Chondrocyte (in vitro differentiated cells): ENCODE measurements around the gene SGCE. TPM values are rescaled to one million over a fixed set of nuclear protein-coding genes. Genes with fewer than 3 reads are reported as not detected.
"Not testable (repeated sequence)": the region's sequence is repeated elsewhere in the genome, so short reads cannot be mapped to it uniquely, and the experiment has no call there.

Source experiments
- DNase-seq: peaks from one replicate; pipeline ENCODE4 v3.0.0; 2021; ENCODE audit warnings: mixed read lengths, low spot score
- H3K27ac Mint-ChIP-seq: one replicate; pipeline ENCODE4 v1.8.0; 2021; ENCODE audit warnings: mild to moderate bottlenecking, moderate library complexity, mixed read lengths; ENCODE audit not compliant: unreplicated experiment
- H3K27me3 Mint-ChIP-seq: 2 replicates; pipeline ENCODE4 v1.8.0; 2021; ENCODE audit warnings: low read depth, mixed read lengths
- H3K36me3 Mint-ChIP-seq: 2 replicates; pipeline ENCODE4 v1.8.0; 2021; ENCODE audit warnings: low read depth, mixed read lengths
- H3K4me1 Mint-ChIP-seq: 2 replicates; pipeline ENCODE4 v1.8.0; 2021; ENCODE audit warnings: low read depth, mild to moderate bottlenecking, mixed read lengths
- H3K4me3 Mint-ChIP-seq: one replicate; pipeline ENCODE4 v1.8.0; 2021; ENCODE audit warnings: mild to moderate bottlenecking, moderate library complexity, mixed read lengths; ENCODE audit not compliant: unreplicated experiment
- H3K9me3 Mint-ChIP-seq: 2 replicates; pipeline ENCODE4 v1.8.0; 2021; ENCODE audit warnings: low read depth, mixed read lengths
- long read RNA-seq: library from polyadenylated mRNA; stranded (forward); transcript quantifications from one replicate; pipeline ENCODE4 v2.0.0, GENCODE V29; 2021
- total RNA-seq: library from RNA; stranded (reverse); gene quantifications from 3 replicates; pipeline ENCODE4 v1.2.1, GENCODE V29; 2021
- TF ChIP-seq, protein P1 (sequence below): fragments of 200-600 bp; sonication (generic); IDR thresholded peaks from 2 replicates; pipeline ENCODE4 v1.5.0; 2021; ENCODE audit warnings: antibody characterized with exemption, mild to moderate bottlenecking, moderate library complexity

Gene SGCE, protein sequence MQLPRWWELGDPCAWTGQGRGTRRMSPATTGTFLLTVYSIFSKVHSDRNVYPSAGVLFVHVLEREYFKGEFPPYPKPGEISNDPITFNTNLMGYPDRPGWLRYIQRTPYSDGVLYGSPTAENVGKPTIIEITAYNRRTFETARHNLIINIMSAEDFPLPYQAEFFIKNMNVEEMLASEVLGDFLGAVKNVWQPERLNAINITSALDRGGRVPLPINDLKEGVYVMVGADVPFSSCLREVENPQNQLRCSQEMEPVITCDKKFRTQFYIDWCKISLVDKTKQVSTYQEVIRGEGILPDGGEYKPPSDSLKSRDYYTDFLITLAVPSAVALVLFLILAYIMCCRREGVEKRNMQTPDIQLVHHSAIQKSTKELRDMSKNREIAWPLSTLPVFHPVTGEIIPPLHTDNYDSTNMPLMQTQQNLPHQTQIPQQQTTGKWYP
- total RNA-seq: 61.1 to 76.8 TPM (median 72.3 TPM) in 3 replicates
- long read RNA-seq, transcript SGCE-299 (11 exons, 1,614 nt): major isoform, 50 of 93 reads
- long read RNA-seq, partial matches to known transcripts: 23 of 93 reads
- long read RNA-seq, other reads (novel, unspliced or antisense): 4 of 93 reads

DNA sequence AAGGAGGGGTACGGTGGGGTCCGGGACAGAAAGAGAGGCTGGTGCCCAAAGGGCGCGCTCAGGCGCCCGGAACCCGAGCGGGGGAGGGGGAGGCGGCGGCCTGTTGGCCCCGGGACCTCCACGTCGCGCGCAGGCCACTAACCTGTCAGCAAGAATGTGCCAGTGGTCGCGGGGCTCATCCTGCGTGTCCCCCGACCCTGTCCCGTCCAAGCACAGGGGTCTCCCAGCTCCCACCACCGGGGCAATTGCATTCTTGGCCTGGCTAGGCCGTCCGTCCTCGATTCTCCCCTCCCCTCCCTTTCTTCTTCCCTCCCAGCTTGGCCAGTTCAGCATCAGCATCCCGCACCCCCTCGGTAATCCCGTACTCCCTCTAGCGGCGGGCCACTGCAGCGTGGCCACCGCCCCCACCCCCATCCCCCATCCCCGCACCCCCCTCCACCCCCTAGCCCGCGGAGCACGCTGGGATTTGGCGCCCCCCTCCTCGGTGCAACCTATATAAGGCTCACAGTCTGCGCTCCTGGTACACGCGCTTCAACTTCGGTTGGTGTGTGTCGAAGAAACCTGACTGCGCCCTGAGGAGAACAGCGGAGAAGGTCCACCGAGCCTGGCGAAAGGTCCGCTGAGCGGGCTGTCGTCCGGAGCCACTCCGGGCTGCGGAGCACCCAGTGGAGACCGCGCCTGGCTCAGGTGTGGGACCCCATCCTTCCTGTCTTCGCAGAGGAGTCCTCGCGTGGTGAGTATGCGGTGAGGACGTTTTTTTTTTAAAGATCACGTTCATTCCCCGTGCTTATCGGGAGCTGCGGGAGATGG lies at the start of gene SGCE:
SGCE (minus strand) TSS at position 286 of the 810 bp plus-strand sequence; CDS start at position 251, 35 bp downstream.
- Mint-ChIP-seq H3K27me3 (no peaks in the 10 kb centered on the region), H3K36me3 (no peaks in the 10 kb centered on the region), H3K9me3 (no peaks in the 10 kb centered on the region), H3K4me3 (peak within 1 kb of the TSS; percentile 93), H3K4me1 (peaks cover 18% of the 10 kb centered on the region), H3K27ac (peak within 1 kb of the TSS; percentile 96)
- no peak for DNase-seq
- TF ChIP-seq, protein P1, sequence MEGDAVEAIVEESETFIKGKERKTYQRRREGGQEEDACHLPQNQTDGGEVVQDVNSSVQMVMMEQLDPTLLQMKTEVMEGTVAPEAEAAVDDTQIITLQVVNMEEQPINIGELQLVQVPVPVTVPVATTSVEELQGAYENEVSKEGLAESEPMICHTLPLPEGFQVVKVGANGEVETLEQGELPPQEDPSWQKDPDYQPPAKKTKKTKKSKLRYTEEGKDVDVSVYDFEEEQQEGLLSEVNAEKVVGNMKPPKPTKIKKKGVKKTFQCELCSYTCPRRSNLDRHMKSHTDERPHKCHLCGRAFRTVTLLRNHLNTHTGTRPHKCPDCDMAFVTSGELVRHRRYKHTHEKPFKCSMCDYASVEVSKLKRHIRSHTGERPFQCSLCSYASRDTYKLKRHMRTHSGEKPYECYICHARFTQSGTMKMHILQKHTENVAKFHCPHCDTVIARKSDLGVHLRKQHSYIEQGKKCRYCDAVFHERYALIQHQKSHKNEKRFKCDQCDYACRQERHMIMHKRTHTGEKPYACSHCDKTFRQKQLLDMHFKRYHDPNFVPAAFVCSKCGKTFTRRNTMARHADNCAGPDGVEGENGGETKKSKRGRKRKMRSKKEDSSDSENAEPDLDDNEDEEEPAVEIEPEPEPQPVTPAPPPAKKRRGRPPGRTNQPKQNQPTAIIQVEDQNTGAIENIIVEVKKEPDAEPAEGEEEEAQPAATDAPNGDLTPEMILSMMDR: peak; percentile 82

- not testable (repeated sequence) for DNase-seq, H3K9me3 Mint-ChIP-seq, H3K4me3 Mint-ChIP-seq, H3K36me3 Mint-ChIP-seq, H3K27ac Mint-ChIP-seq, H3K27me3 Mint-ChIP-seq
- H3K4me1 Mint-ChIP-seq: peaks cover 27% of the 10 kb centered on the region
Measured at GRCh38 chr7:94705155-94706021, 49.5 kb upstream of the SGCE start.

DNA sequence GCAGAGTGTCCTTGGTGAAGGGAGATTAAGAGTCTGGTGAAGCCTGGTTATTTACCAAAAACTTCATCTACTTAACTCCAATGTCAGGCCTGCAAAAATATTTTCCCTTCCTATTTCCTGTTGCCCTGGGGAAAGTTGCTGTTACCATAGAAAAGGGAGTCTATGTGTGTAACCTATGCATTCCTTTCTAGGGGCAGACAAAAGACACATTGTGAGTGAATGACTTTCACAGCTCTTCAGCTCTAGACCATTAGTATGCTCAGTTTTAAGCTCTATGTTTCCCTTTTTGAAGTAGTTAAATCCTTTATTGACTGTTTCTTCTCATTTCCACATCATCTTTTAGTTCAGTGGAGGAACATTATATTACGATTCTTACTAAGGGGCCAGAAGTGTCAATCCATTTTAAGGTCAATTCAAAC lies 45.6 kb upstream of the SGCE start:
- Mint-ChIP-seq H3K9me3 (no peaks in the 10 kb centered on the region), H3K4me1 (peaks cover 35% of the 10 kb centered on the region)

DNA sequence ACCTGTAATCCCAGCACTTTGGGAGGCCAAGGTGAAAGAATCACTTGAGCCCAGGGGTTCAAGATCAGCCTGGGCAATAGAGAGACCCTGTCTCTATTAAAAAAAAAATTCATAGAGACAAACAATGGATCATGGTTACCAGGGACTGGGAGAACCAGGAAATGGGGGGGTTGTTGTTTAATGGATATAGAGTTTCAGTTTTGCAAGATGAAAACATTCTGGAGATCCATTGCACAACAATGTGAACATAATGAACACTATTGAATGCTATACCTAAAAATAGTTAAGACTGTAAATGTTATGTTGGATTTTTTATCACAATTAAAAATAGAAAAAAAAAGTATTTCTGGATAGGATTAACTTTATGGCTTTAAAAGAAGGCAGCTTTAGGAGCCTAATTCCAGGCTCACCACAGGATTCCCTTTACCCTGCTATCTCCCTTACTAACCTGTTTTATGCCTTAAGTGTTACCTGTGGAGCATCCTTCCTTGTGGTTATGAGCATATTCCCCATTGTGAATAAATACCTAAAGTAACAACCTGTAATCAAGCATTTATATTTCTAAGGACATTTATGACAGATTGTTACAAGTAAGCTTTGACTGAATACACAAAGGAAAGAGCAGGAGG lies 45.1 kb upstream of the SGCE start:
- TF ChIP-seq, protein P1: no peak
- DNase-seq: no peak
- no peaks in the 10 kb centered on the region for H3K27me3 Mint-ChIP-seq
- no peaks in the 10 kb centered on the region for H3K9me3 Mint-ChIP-seq
- no peaks in the 10 kb centered on the region for H3K36me3 Mint-ChIP-seq
- peaks cover 39% of the 10 kb centered on the region for H3K4me1 Mint-ChIP-seq
- no peak overlapping the region for H3K4me3 Mint-ChIP-seq
- H3K27ac Mint-ChIP-seq: peak overlapping the region; percentile 79

More for the DNA sequence above, 45.6 kb upstream of the SGCE start:
- H3K4me3 Mint-ChIP-seq: no peak overlapping the region
- H3K36me3 Mint-ChIP-seq: no peaks in the 10 kb centered on the region
- TF ChIP-seq, protein P1: no peak
- peak overlapping the region; percentile 79 for H3K27ac Mint-ChIP-seq
- no peak for DNase-seq
- no peaks in the 10 kb centered on the region for H3K27me3 Mint-ChIP-seq

- Mint-ChIP-seq H3K4me3 (no peak overlapping the region), H3K9me3 (no peaks in the 10 kb centered on the region), H3K4me1 (peaks cover 39% of the 10 kb centered on the region), H3K27me3 (no peaks in the 10 kb centered on the region), H3K27ac (peak overlapping the region; percentile 89), H3K36me3 (no peaks in the 10 kb centered on the region)
- TF ChIP-seq, protein P1: no peak
- no peak for DNase-seq
Measured at GRCh38 chr7:94698275-94698674, 42.3 kb upstream of the SGCE start.
